ENCODE measurements around the gene CCDC12. TPM values are rescaled to one million over a fixed set of nuclear protein-coding genes. Genes with fewer than 3 reads are reported as not detected.

The CCDC12 gene
- polyA plus RNA-seq, 1 donor: 45.4 TPM

- DNase-seq: no peak
Observed at GRCh38 chr3:46893146-46893748, 83.3 kb downstream of the CCDC12 start.

DNA sequence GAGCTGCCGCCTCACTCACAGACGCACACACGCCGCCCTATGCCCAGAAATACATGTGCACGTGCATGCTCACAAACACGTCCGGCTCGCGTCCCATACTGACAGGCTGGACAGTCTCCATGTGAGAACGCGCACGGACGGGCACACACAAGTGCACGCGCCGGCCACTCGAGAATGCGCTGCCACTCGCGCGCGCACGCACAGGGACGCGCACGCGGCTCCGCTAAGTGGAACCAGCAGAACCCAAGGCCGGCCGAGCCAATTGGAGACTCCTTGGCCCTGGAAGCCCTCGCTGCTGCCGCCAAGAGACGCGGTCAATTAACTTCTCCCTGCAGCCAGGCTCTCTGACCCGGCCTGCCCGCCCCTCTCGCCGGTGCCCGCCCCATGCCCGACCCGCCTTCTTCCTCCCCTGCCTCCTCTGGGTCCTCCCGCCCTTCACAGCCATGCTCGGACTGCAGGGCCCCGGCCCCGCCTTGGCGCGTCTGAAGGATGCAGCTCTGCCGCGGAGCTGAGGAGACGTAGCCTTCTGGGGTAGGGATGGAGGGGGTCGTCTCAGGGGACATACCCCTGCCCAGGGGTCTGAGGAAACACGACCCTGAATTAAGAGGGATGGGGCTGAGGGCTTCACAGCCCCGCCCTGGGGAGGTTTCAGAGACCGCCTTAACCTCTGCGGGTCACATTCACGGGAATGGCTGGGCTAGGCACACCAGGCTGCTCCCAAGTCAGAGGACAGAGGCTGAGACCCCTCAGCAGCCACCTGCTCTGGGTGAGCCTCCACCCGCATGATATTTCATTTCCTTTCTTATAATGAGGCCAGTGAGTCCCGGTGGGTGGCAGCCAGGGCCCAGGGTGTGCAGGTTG lies 84.0 kb downstream of the CCDC12 start:
- DNase-seq: peak; percentile 76

- DNase-seq: no peak
Observed at GRCh38 chr3:46891132-46891531, 85.4 kb downstream of the CCDC12 start.

DNA sequence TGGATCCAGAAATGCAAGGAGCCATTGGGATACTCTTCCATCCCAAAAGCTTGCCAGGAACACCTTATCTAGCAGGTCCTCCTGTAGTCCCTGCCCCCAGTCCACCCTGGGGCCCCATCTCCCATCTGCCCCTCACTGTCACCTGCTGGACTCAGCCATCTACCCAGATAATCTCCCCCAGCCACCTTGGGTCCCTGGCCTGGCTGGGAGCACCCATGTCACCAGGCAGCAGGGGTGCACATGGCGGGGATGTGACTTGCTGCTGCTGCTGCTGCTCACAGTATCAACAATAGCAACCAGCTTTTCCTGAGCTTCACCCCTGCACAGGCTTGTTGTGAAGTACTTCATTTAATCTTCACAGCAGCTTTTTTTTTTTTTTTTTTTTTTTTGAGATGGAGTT lies 86.4 kb downstream of the CCDC12 start:
- no peak for DNase-seq

DNA sequence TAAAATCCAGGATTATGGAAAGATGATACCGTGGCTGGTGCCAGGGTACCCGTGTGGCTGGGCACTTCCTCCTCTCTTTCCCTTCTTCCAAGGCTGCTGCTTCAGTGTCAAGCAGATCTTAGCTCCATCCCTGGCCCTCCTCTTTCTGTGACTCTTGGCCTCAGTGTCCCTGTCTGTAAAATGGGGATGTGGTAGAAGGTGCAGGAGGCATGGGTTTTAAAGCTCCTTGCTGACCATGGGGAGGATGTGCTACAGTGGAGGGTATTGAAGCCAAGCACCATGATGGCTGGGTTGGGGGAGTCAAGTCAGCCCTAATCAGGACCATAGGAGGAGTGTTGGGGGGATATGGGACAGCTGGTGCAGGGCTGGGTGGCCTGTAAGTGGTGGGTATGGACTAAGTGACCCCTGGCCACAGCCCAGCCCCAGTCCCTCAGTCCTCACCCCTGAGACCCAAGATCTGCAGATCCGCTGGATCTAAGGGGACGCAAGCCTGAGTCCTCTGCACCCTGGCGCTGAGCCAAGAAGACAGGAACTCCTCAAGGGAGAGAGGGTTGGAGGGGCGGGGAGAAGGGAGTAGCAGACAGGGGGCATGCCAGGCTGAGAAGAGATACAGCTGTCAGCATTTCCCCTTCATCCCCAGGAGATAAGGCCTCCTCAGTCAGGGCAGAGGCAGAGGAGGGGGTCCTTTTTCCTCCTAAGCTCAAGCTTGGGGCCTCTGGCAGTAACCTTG lies 87.0 kb downstream of the CCDC12 start:
- DNase-seq: no peak

DNA sequence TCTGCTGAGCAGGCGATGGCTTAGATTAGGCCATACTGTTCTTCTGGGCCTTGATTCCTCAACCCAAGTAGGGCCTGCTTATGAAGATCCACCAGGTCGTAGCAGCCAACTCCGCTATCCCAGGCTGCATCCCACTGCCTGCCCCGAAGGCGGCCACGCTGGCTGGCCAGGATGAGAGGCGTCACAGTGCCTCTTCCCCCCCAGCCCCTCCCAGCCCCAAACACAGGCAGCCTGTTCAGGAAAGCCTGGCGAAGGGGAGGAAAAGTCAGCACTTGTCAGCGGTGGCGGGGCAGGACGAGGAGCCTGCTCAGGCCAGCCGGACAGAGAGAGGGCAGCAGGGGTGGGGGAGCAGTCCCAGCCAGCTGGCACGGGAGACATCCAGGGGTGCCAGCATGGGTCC lies 87.8 kb downstream of the CCDC12 start:
- DNase-seq: no peak

DNA sequence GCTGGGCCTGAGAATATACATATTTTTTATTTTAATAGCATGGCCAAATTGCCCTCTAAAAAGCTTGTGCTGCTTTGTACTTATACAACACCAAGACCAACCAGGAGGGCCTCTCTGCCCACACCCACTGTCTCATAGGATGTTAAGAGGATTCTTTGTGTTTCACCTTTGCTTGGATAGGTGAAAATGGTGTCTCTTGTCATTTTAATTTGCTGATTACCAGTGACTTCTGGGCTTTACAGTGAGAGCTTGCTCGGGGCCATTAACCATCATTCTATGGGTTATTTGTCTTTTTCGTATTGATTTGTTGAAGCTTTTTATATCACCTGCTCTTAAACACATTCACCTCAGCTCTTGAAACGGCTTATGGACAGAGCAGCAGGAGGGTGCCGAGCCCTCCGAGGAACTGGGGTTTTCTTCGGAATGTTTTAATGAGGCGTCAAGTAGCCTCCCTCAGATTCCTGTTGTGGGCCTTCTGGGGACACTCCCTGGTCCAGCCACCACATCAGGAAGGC lies 88.5 kb downstream of the CCDC12 start:
- no peak for DNase-seq

DNA sequence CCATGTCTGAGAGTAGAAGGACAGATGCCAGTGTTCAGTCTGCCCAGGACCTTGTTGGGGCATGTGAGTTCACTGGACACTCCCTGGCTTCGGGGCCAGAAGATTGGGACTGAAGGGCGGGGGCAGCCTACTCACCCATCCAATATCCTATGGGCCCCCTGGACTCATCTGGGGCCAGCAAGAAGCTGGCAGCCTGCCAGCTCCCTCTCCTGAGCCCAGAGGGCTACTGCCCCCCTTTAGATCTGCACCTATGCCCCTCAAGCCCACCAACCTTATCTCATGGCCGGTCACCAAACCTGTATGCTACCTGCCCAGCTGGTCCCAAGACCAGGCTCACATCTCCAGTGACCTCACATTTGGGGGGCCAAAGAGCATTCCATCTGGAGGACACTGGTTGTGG lies 90.9 kb downstream of the CCDC12 start:
- no peak for DNase-seq

DNA sequence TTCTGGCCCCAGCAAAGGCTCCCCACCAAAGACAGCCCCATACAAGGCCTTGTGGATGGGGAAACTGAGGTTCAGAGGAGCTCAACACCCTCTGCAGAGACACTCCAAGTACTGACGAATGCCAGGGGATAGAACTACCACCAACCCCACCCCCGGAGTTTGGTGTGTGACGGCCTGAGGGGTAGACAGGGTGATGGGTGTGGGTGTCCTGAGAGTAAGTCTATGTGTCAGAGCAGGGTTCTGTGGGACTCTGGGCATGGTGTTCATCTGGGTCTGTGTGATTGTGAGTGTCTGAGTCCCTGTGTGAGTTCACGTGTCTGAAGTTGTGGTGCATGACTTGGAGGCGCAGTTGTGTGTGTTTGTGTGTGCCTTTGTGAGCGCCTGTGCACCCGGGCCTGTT lies 91.6 kb downstream of the CCDC12 start:
- DNase-seq: no peak

- no peak for DNase-seq
Observed at GRCh38 chr3:46884427-46884826, 92.1 kb downstream of the CCDC12 start.

DNA sequence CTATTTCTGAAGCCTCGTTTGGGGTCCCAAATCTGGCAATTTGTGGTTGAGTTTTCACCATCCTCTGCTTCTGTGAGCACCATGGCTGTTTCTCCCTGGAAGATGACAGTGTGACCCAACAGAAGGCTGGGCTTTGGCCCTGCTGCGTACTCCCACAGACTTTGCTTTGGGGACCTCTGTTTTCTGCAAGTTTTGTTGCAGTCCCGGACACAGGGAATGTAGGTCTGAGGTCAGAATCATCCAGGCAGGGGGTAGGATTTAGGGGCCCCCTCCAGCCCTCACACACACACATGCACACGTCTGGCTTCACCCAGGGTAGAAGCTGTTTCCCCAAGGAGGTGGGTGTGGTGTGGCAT lies 92.7 kb downstream of the CCDC12 start:
- no peak for DNase-seq

GRCh38 chr3:46883054-46883829 lies 93.3 kb downstream of the CCDC12 start:
- no peak for DNase-seq

GRCh38 chr3:46882377-46883053 lies 94.0 kb downstream of the CCDC12 start:
- DNase-seq: peak; percentile 51

DNA sequence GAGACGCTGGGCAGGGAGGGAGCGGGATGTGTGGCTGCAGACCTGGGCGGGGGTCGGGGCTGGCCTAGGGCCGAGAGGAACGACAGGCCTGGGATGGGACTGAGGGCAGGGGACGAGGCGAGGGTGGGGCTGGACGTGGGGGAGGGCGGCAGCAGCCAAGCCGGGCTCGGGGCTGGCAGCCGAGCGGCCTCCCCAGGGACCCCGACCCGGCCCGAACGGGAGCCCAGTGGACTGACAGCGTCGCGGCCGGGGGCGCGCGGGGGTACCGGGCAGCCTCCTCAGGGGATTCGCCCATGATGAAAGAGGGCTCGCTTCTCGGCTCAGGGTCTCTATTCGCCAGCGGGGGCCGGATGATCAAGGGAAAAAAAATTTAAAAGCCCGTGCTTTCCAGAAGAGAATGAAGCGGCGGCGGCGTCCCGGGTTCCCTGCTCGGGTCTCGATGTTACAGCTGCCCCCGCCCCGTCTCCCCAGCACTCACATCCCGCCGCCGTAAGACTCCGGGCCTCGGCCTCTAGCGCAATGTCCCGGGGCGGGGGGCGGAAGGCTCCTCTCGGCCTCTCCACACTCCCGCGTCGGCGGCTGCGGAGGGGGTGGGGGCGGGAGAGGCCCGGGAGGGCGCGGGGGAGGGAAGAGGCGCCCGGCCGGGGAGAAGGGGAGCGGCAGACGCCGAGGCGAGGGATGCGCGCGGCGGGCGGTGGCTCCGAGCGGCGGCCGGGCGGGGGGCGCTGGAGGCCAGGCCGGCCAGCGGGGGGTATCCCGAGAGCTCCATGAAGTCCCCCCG lies 94.8 kb downstream of the CCDC12 start:
- DNase-seq: peak; percentile 48

- no peak for DNase-seq
Observed at GRCh38 chr3:46880884-46881595, 95.5 kb downstream of the CCDC12 start.

- no peak for DNase-seq
Observed at GRCh38 chr3:46878781-46879436, 97.6 kb downstream of the CCDC12 start.

DNA sequence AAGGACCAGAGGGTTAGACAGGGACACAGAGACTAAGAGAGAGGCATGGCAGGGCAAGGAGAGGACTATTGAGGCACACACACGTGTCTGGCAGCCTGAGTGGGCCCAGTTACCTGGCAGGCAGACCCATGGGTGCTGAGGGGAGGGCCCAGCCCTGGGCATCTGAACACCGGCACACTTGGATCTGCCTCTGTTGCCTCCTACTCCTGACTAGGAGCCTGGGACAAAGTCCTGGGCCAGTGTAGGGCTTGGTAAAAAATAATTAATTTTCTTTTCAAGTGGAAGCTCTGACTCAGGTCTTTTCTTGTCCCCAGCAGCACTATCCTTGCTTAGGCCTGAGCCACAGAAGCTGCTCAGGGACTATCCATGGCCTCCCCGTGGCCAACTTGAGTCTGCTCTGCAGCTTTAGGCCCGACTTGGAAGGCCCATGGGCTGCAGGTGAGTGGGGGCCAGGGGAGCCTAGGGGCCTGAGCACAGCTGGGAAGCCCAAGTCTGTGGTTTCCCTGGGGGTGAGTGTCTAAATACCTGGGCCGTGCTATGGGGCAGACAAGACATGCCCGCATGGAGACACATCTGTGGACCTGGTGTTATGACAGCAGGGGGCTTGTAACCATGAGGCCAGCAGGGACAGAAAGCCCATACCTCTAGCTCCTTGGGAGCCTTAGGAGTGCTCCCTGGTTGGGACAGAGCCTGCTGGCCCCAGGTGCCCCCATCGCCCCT lies 99.0 kb downstream of the CCDC12 start, which contains the start of gene PTH1R:
PTH1R (plus strand) TSS at position 316 of the 720 bp plus-strand sequence. CDS start 5,839 bp downstream, outside the sequence.
- no peak for DNase-seq
